H1 (cell line): ENCODE data around the gene LDLRAD3. TPM values are rescaled to one million over a fixed set of nuclear protein-coding genes. Genes with fewer than 3 reads are reported as not detected.

Experiments used
- polyA plus RNA-seq, 7 experiments: library from polyadenylated mRNA; depleted of rRNA in 3 of 7; stranded (reverse) in 5 of 7; unstranded in 2 of 7; fragments of >200 nt in 5 of 7; fragments of 200-250 nt in 2 of 7; gene quantifications; 1 replicate in 5 of 7; 2 replicates in 1 of 7; 4 replicates in 1 of 7; pipeline versions ENCODE4 v1.2.1 to v1.2.3, GENCODE V29; 2011 to 2013; ENCODE audit warnings: missing spikeins in 2 of 7, mixed read lengths in 2 of 7
- total RNA-seq: library from RNA; stranded (reverse); fragmentation: NEBNext Ultra II Directional; extraction: Animal tissue kit (Norgen Biotek cat#: 25700); gene quantifications from 2 replicates; pipeline ENCODE4 v1.2.1, GENCODE V29; 2021
- TF ChIP-seq, protein P1 (sequence below): fragments of 300-600 bp; sonication (generic); IDR thresholded peaks from 2 replicates; pipeline ENCODE4 v1.7.1; 2012; ENCODE audit warnings: low read length, moderate library complexity, mild to moderate bottlenecking, inconsistent platforms; ENCODE audit not compliant: insufficient replicate concordance

Gene LDLRAD3
- total and polyA plus RNA-seq, 2 of the 8 experiments (the other 6 are each of a cell fraction or from before 2014, with no cell fraction given): 18.6 to 22.8 TPM

DNA sequence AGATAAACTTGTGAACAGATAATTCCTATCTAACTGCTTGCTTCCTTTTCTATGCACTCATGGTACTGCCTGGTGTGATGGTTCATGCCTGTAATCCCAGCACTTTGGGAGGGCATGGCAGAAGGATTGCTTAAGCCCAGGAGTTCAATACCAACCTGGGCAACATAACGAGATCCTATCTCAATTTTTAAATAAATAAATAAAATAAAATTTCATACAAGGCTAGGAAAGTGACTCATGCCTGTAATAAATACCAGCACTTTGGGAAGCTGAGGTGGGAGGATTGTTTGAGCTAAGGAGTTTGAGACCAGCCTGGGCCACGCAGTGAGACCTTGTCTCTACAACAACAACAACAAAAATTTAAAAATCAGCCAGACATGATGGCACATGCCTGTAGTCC is 178.8 kb downstream of the LDLRAD3 start (continued):
- TF ChIP-seq, protein P1, sequence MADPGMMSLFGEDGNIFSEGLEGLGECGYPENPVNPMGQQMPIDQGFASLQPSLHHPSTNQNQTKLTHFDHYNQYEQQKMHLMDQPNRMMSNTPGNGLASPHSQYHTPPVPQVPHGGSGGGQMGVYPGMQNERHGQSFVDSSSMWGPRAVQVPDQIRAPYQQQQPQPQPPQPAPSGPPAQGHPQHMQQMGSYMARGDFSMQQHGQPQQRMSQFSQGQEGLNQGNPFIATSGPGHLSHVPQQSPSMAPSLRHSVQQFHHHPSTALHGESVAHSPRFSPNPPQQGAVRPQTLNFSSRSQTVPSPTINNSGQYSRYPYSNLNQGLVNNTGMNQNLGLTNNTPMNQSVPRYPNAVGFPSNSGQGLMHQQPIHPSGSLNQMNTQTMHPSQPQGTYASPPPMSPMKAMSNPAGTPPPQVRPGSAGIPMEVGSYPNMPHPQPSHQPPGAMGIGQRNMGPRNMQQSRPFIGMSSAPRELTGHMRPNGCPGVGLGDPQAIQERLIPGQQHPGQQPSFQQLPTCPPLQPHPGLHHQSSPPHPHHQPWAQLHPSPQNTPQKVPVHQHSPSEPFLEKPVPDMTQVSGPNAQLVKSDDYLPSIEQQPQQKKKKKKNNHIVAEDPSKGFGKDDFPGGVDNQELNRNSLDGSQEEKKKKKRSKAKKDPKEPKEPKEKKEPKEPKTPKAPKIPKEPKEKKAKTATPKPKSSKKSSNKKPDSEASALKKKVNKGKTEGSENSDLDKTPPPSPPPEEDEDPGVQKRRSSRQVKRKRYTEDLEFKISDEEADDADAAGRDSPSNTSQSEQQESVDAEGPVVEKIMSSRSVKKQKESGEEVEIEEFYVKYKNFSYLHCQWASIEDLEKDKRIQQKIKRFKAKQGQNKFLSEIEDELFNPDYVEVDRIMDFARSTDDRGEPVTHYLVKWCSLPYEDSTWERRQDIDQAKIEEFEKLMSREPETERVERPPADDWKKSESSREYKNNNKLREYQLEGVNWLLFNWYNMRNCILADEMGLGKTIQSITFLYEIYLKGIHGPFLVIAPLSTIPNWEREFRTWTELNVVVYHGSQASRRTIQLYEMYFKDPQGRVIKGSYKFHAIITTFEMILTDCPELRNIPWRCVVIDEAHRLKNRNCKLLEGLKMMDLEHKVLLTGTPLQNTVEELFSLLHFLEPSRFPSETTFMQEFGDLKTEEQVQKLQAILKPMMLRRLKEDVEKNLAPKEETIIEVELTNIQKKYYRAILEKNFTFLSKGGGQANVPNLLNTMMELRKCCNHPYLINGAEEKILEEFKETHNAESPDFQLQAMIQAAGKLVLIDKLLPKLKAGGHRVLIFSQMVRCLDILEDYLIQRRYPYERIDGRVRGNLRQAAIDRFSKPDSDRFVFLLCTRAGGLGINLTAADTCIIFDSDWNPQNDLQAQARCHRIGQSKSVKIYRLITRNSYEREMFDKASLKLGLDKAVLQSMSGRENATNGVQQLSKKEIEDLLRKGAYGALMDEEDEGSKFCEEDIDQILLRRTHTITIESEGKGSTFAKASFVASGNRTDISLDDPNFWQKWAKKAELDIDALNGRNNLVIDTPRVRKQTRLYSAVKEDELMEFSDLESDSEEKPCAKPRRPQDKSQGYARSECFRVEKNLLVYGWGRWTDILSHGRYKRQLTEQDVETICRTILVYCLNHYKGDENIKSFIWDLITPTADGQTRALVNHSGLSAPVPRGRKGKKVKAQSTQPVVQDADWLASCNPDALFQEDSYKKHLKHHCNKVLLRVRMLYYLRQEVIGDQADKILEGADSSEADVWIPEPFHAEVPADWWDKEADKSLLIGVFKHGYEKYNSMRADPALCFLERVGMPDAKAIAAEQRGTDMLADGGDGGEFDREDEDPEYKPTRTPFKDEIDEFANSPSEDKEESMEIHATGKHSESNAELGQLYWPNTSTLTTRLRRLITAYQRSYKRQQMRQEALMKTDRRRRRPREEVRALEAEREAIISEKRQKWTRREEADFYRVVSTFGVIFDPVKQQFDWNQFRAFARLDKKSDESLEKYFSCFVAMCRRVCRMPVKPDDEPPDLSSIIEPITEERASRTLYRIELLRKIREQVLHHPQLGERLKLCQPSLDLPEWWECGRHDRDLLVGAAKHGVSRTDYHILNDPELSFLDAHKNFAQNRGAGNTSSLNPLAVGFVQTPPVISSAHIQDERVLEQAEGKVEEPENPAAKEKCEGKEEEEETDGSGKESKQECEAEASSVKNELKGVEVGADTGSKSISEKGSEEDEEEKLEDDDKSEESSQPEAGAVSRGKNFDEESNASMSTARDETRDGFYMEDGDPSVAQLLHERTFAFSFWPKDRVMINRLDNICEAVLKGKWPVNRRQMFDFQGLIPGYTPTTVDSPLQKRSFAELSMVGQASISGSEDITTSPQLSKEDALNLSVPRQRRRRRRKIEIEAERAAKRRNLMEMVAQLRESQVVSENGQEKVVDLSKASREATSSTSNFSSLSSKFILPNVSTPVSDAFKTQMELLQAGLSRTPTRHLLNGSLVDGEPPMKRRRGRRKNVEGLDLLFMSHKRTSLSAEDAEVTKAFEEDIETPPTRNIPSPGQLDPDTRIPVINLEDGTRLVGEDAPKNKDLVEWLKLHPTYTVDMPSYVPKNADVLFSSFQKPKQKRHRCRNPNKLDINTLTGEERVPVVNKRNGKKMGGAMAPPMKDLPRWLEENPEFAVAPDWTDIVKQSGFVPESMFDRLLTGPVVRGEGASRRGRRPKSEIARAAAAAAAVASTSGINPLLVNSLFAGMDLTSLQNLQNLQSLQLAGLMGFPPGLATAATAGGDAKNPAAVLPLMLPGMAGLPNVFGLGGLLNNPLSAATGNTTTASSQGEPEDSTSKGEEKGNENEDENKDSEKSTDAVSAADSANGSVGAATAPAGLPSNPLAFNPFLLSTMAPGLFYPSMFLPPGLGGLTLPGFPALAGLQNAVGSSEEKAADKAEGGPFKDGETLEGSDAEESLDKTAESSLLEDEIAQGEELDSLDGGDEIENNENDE: no peak
- TF ChIP-seq, all 59 proteins: peak for 0
